ENCODE results near the gene COL18A1. TPM values are rescaled to one million over a fixed set of nuclear protein-coding genes. Genes with fewer than 3 reads are reported as not detected.

COL18A1 gene
- total RNA-seq, 4 donors from 2014 or later, result 64.7 to 110 (median 98.9) TPM

GRCh38 chr21:45407629-45408247 is 2.8 kb downstream of the COL18A1 start:
- DNase-seq (ENCODE audit: low spot score), result no peak

GRCh38 chr21:45408271-45408791 is 3.4 kb downstream of the COL18A1 start:
- no peak for DNase-seq (ENCODE audit: low spot score)
- no peak for ATAC-seq (ENCODE audit: low FRiP score)
- TF ChIP-seq CTCF (IDR thresholded peaks at IDR 0.05), result no peak

More at GRCh38 chr21:45407629-45408247, 2.8 kb downstream of the COL18A1 start:
- ATAC-seq (ENCODE audit: low FRiP score), result no peak
- no peak for TF ChIP-seq CTCF (IDR thresholded peaks at IDR 0.05)

GRCh38 chr21:45408801-45409261 is 3.9 kb downstream of the COL18A1 start:
- no peak for DNase-seq (ENCODE audit: low spot score)
- TF ChIP-seq CTCF (IDR thresholded peaks at IDR 0.05), result no peak
- no peak for ATAC-seq (ENCODE audit: low FRiP score)

GRCh38 chr21:45409466-45410150 is 4.6 kb downstream of the COL18A1 start:
- TF ChIP-seq CTCF (IDR thresholded peaks at IDR 0.05), result no peak
- ATAC-seq (ENCODE audit: low FRiP score) (peak; percentile 37), DNase-seq (ENCODE audit: low spot score) (no peak)

- ATAC-seq (ENCODE audit: low FRiP score) (no peak), DNase-seq (ENCODE audit: low spot score) (no peak)
- no peak for TF ChIP-seq CTCF (IDR thresholded peaks at IDR 0.05)
Observed at GRCh38 chr21:45410151-45410864, 5.3 kb downstream of the COL18A1 start.

GRCh38 chr21:45410865-45411809 is 6.2 kb downstream of the COL18A1 start:
- no peak for ATAC-seq (ENCODE audit: low FRiP score)
- TF ChIP-seq CTCF (IDR thresholded peaks at IDR 0.05), result no peak
- no peak for DNase-seq (ENCODE audit: low spot score)
